Ectodermal cell (in vitro differentiated cells): ENCODE measurements around the gene RBM24.
A peak's percentile ranks its signal among the peaks of the same experiment; 100 is the strongest.
"Not testable (repeated sequence)": the region's sequence is repeated elsewhere in the genome, so short reads cannot be mapped to it uniquely, and the experiment has no call there.

Experiments
- H3K27ac ChIP-seq: 2 replicates; pipeline ENCODE4 v1.7.0; 2013; ENCODE audit warnings: mild to moderate bottlenecking, low read depth, low read length; ENCODE audit not compliant: insufficient read depth, poor library complexity, severe bottlenecking
- H3K27me3 ChIP-seq: 2 replicates; pipeline ENCODE4 v1.7.0; 2013; ENCODE audit warnings: mild to moderate bottlenecking, low read length; ENCODE audit not compliant: insufficient read depth, control insufficient read depth, poor library complexity, severe bottlenecking
- H3K36me3 ChIP-seq: one replicate; pipeline ENCODE4 v1.7.0; 2013; ENCODE audit warnings: low read length; ENCODE audit not compliant: control insufficient read depth, insufficient read depth
- H3K4me1 ChIP-seq: one replicate; pipeline ENCODE4 v1.7.0; 2013; ENCODE audit warnings: low read length; ENCODE audit not compliant: control insufficient read depth, insufficient read depth
- H3K4me3 ChIP-seq: 2 replicates; pipeline ENCODE4 v1.7.0; 2013; ENCODE audit warnings: low read depth, low read length, control low read depth; ENCODE audit not compliant: insufficient read depth
- H3K9me3 ChIP-seq: 2 replicates; pipeline ENCODE4 v1.7.0; 2013; ENCODE audit warnings: mild to moderate bottlenecking, low read length, moderate library complexity; ENCODE audit not compliant: control insufficient read depth
- WGBS, 2 experiments: methylation state at CpG; one replicate each; pipeline ENCODE4 v1.1.7; 2013; ENCODE audit warnings: missing lambda C conversion rate in 2 of 2; 5-methylcytosine and 5-hydroxymethylcytosine counted together

The RBM24 gene

DNA sequence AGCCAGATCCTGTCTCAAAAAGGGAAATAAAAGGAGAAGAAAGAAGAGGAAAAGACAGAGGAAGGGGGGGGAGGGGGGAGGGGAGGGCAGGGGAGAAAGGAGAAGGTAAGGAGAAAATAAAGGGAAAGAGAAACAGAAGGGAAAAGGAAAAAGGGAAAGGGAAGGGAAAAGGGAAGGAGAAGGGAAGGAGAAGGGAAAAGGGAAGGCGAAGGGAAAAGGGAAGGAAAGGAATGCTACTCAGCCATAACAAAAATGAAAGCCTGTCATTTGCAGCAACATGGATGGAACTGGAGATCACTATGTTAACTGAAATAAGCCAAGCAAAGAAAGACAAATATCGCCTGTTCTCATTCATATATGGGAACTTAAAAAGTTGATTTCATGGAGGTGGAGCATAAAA is 22.3 kb downstream of the RBM24 start:
- Histone ChIP-seq H3K4me3 (no peak overlapping the region), H3K4me1 (peaks cover 9% of the 10 kb centered on the region), H3K9me3 (no peaks in the 10 kb centered on the region), H3K27me3 (no peaks in the 10 kb centered on the region), H3K36me3 (no peaks in the 10 kb centered on the region), H3K27ac (no peak overlapping the region)
- 95 to 98% methylated on average over 2 of the region's 2 CpGs for WGBS, 2 experiments

DNA sequence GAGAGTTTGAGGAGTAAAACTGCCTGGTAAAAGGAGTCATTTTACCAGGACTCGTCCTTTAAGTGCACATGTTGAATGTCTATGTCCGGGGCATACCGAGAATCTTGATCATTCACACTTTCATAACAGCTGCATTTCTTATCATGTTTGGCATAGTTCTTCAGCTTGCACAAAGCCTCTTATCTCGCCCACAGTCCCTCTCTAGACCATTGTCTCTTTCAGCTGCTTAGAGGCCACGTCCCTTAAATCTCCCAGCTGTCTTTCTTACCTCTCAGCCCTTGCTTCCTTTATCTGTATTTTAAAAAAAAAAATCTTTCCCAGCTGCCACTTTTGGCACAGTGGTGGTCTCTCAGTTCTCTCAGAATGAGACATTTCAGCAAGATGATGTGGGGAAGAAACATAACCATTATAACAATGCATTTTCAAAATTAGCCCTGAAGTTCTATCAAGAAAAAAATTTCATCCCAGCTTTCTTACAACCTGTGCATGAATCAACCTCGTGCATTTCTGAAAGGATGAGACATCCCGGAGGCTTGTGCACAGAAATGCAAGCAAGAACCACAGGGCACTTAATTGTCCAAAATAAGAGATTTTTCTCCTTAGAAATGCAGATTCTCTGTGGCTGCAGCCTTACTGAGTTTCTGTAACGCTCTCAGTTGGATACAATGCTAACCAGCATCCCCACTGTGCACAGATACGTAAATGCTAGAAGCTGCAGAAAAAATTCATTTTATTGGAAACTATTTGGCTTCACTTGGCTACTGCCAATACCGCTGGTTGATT is 24.2 kb downstream of the RBM24 start:
- no peaks in the 10 kb centered on the region for H3K36me3 ChIP-seq
- no peak overlapping the region for H3K4me3 ChIP-seq
- peaks cover 9% of the 10 kb centered on the region for H3K4me1 ChIP-seq
- WGBS, 2 experiments: 26 to 28% methylated on average over 10 of the region's 10 CpGs
- no peaks in the 10 kb centered on the region for H3K9me3 ChIP-seq
- peak overlapping the region; percentile 18 for H3K27ac ChIP-seq
- H3K27me3 ChIP-seq: no peaks in the 10 kb centered on the region

- Histone ChIP-seq H3K27ac (no peak overlapping the region), H3K9me3 (no peaks in the 10 kb centered on the region)
- WGBS, 2 experiments: 76 to 83% methylated on average over 11 to 12 of the region's 12 CpGs
These were observed 30.6 kb downstream of the RBM24 start for GRCh38 chr6:17311595-17312311.

GRCh38 chr6:17313238-17313637 is 32.1 kb downstream of the RBM24 start:
- 92 to 97% methylated on average over 7 of the region's 7 CpGs for WGBS, 2 experiments
- H3K27ac ChIP-seq, H3K36me3 ChIP-seq, H3K9me3 ChIP-seq, H3K4me1 ChIP-seq, H3K27me3 ChIP-seq, H3K4me3 ChIP-seq: not testable (repeated sequence)

More at GRCh38 chr6:17311595-17312311, 30.6 kb downstream of the RBM24 start:
- Histone ChIP-seq H3K4me3 (no peak overlapping the region), H3K36me3 (no peaks in the 10 kb centered on the region), H3K27me3 (no peaks in the 10 kb centered on the region), H3K4me1 (no peaks in the 10 kb centered on the region)

DNA sequence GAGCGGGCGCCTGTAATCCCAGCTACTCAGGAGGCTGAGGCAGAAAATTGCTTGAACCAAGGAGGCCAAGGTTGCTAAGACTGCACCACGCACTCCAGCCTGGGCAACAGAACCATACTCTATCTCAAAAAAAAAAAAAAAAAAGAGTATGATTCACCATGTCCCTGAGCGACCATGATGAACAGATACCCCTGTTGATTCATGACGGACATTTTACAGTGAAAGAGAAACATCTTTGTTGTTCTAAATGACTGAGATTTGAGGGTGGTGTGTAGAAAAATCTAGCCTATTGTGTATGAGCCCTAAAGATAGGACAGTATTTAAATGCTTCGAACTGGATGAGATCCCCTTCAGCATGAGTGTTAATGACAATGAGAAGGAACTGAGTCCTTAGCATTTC is 32.8 kb downstream of the RBM24 start:
- 91 to 93% methylated on average over 6 of the region's 6 CpGs for WGBS, 2 experiments
- H3K4me1 ChIP-seq: no peaks in the 10 kb centered on the region
- no peaks in the 10 kb centered on the region for H3K9me3 ChIP-seq
- H3K27me3 ChIP-seq: no peaks in the 10 kb centered on the region
- H3K27ac ChIP-seq: no peak overlapping the region
- no peak overlapping the region for H3K4me3 ChIP-seq
- no peaks in the 10 kb centered on the region for H3K36me3 ChIP-seq

GRCh38 chr6:17315262-17315661 is 34.1 kb downstream of the RBM24 start:
- 96% methylated on average over 3 of the region's 3 CpGs for WGBS, 2 experiments
- Histone ChIP-seq H3K4me1 (no peaks in the 10 kb centered on the region), H3K36me3 (no peaks in the 10 kb centered on the region)

DNA sequence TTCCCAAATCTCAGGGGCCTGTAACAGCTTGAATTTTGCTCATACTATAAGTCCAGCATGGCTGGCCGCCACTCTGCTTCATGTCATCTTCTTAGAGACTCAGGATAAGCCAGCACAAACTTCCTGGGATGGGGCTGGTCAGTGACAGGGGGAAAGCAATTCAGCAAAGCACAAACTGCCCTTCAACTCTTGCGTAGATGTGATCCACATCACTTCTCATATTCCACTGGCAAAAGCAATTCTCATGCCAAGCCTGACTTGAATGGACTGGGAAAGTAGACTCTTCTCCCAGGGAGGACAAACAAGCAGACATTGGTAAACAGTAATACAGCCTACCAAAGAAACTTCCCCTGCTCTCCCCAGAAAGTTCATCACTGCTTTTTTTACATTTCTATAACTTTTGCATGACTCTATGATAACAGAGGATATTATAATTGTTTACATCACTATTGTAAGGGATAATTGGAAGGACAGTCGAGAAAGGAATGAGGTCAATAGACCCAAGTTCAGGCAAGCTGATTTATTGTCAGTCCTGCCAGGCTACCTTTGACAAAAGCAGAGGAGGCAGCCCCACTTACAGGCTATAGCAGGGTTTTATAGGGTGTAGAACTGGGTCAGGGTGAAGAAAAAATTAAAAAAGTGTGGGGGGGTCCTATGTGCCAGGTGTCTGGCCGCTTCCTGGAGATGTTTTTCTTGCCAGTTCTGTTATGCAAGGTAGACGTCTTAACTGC is 37.4 kb downstream of the RBM24 start:
- no peak overlapping the region for H3K27ac ChIP-seq
- 90 to 91% methylated on average over 5 of the region's 5 CpGs for WGBS, 2 experiments
- no peaks in the 10 kb centered on the region for H3K4me1 ChIP-seq

More at GRCh38 chr6:17315262-17315661, 34.1 kb downstream of the RBM24 start:
- Histone ChIP-seq H3K27me3 (no peaks in the 10 kb centered on the region), H3K27ac (no peak overlapping the region), H3K9me3 (no peaks in the 10 kb centered on the region), H3K4me3 (no peak overlapping the region)

GRCh38 chr6:17320266-17320665 is 39.1 kb downstream of the RBM24 start:
- H3K36me3 ChIP-seq, H3K4me3 ChIP-seq, H3K4me1 ChIP-seq, H3K27ac ChIP-seq, H3K9me3 ChIP-seq, H3K27me3 ChIP-seq: not testable (repeated sequence)
- 96 to 97% methylated on average over 7 of the region's 7 CpGs for WGBS, 2 experiments

More for the DNA sequence above, 37.4 kb downstream of the RBM24 start:
- no peak overlapping the region for H3K4me3 ChIP-seq
- no peaks in the 10 kb centered on the region for H3K36me3 ChIP-seq
- no peaks in the 10 kb centered on the region for H3K27me3 ChIP-seq
- no peaks in the 10 kb centered on the region for H3K9me3 ChIP-seq

DNA sequence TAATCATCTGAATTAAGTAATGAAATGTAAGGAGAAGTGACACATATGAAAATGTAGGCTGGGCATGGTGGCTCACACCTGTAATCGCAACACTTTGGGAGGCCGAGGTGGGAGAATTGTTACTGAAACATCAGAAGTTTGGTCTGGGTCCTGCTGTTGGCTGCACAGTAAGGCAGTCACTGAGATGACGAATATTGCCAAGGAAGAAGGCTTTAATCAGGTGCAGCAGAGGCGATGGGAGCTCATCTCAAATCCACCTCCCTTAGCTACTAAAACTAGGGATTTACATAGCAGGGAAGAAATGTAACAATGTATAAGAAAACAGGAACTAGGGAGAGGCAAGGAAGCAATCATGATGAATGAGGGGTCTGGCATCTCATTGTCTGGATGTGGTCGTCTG is 50.1 kb downstream of the RBM24 start:
- 83 to 89% methylated on average over 5 of the region's 5 CpGs for WGBS, 2 experiments

DNA sequence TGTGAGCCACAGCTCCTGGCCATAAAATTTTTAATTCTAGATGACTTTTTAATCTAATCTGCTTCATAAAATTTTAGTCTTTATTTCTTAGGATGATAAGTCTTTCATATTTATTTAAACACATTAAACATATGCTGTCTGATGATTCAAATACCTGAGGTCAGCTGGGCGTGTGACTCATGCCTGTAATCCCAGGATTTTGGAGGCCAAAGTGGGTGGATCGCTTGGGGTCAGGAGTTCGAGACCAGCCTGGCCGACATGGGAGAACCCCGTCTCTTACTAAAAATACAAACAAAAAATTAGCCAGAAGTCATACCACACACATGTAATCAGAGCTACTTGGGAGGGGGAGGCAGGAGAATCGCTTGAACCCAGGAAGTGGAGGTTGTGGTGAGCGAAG is 53.1 kb downstream of the RBM24 start:
- Histone ChIP-seq H3K4me1 (no peaks in the 10 kb centered on the region), H3K9me3 (no peaks in the 10 kb centered on the region), H3K4me3 (no peak overlapping the region), H3K27me3 (no peaks in the 10 kb centered on the region), H3K27ac (no peak overlapping the region), H3K36me3 (no peaks in the 10 kb centered on the region)
- WGBS, 2 experiments: 81 to 83% methylated on average over 5 to 7 of the region's 7 CpGs

More for the DNA sequence above, 50.1 kb downstream of the RBM24 start:
- H3K27me3 ChIP-seq: no peaks in the 10 kb centered on the region
- H3K9me3 ChIP-seq: no peaks in the 10 kb centered on the region
- no peaks in the 10 kb centered on the region for H3K4me1 ChIP-seq
- no peak overlapping the region for H3K4me3 ChIP-seq
- no peak overlapping the region for H3K27ac ChIP-seq
- no peaks in the 10 kb centered on the region for H3K36me3 ChIP-seq
